Measurements from ENCODE around the gene PCDHB1. TPM values are rescaled to one million over a fixed set of nuclear protein-coding genes. Genes with fewer than 3 reads are reported as not detected.
"Not testable (repeated sequence)": the region's sequence is repeated elsewhere in the genome, so short reads cannot be mapped to it uniquely, and the experiment has no call there.

PCDHB1 gene
- total RNA-seq, 1 experiment from 2014 or later: not detected

GRCh38 chr5:141101059-141101458 lies 49.9 kb downstream of the PCDHB1 start:
- peaks cover 3% of the 10 kb centered on the region; the same call in 1 of the 2 replicates for H3K9me3 ChIP-seq (replicated peaks)
- no peaks in the 10 kb centered on the region for H3K27me3 ChIP-seq
- no peak for DNase-seq
- no peaks in the 10 kb centered on the region for H3K4me1 ChIP-seq
- H3K4me3 ChIP-seq: no peak overlapping the region
- no peak overlapping the region for H3K27ac ChIP-seq
- peaks cover 10% of the 10 kb centered on the region for H3K36me3 ChIP-seq

GRCh38 chr5:141102070-141102469 lies 50.9 kb downstream of the PCDHB1 start:
- H3K9me3 ChIP-seq (replicated peaks); H3K4me3 ChIP-seq; H3K27me3 ChIP-seq; H3K36me3 ChIP-seq; DNase-seq; H3K27ac ChIP-seq; H3K4me1 ChIP-seq: not testable (repeated sequence)

GRCh38 chr5:141102471-141102870 lies 51.3 kb downstream of the PCDHB1 start:
- H3K36me3 ChIP-seq; H3K4me3 ChIP-seq; H3K27me3 ChIP-seq; DNase-seq; H3K27ac ChIP-seq; H3K9me3 ChIP-seq (replicated peaks); H3K4me1 ChIP-seq: not testable (repeated sequence)

GRCh38 chr5:141105350-141105749 lies 54.2 kb downstream of the PCDHB1 start:
- H3K4me1 ChIP-seq: no peaks in the 10 kb centered on the region
- H3K36me3 ChIP-seq: peaks cover 5% of the 10 kb centered on the region; the same call in 1 of the 2 replicates
- no peak overlapping the region for H3K4me3 ChIP-seq
- 0 out of 2 replicates have a peak, but pooled peaks cover 3% of the 10 kb centered on the region for H3K9me3 ChIP-seq (replicated peaks)
- DNase-seq: no peak
- H3K27me3 ChIP-seq: no peaks in the 10 kb centered on the region
- no peak overlapping the region for H3K27ac ChIP-seq

Other genes starting within 250 kb of the PCDHB1 start
- not detected in 2 replicates for gene PCDHA4, start 244.3 kb upstream of the PCDHB1 start, total RNA-seq (2014; rRNA removed; shearing (Covaris generic))
- 0.08 and 0.18 TPM in 2 replicates for gene PCDHA5, start 229.8 kb upstream of the PCDHB1 start, total RNA-seq (2014; rRNA removed; shearing (Covaris generic))
- 0.10 TPM in 1 of 2 replicates, not detected in the other for gene PCDHA6, start 223.4 kb upstream of the PCDHB1 start, total RNA-seq (2014; rRNA removed; shearing (Covaris generic))
- not detected in 2 replicates for gene PCDHA7, start 217.1 kb upstream of the PCDHB1 start, total RNA-seq (2014; rRNA removed; shearing (Covaris generic))
- gene PCDHA8, start 210.2 kb upstream of the PCDHB1 start, total RNA-seq (2014; rRNA removed; shearing (Covaris generic)): 0.05 and 0.08 TPM in 2 replicates
- gene PCDHA9, start 203.0 kb upstream of the PCDHB1 start, total RNA-seq (2014; rRNA removed; shearing (Covaris generic)): 0.02 TPM in 1 of 2 replicates, not detected in the other
- gene PCDHA10, start 195.5 kb upstream of the PCDHB1 start, total RNA-seq (2014; rRNA removed; shearing (Covaris generic)): 0.05 and 0.16 TPM in 2 replicates
- not detected in 2 replicates for gene PCDHA11, start 182.4 kb upstream of the PCDHB1 start, total RNA-seq (2014; rRNA removed; shearing (Covaris generic))
- not detected in 2 replicates for gene PCDHA12, start 176.1 kb upstream of the PCDHB1 start, total RNA-seq (2014; rRNA removed; shearing (Covaris generic))
- 0.05 TPM in 1 of 2 replicates, not detected in the other for gene PCDHA13, start 169.2 kb upstream of the PCDHB1 start, total RNA-seq (2014; rRNA removed; shearing (Covaris generic))
- not detected in 2 replicates for gene PCDHAC1, start 125.1 kb upstream of the PCDHB1 start, total RNA-seq (2014; rRNA removed; shearing (Covaris generic))
- 0.08 TPM in 1 of 2 replicates, not detected in the other for gene PCDHAC2, start 84.9 kb upstream of the PCDHB1 start, total RNA-seq (2014; rRNA removed; shearing (Covaris generic))
- gene PCDHB2, start 43.2 kb downstream of the PCDHB1 start, total RNA-seq (2014; rRNA removed; shearing (Covaris generic)): 24.4 and 24.6 TPM in 2 replicates
- gene PCDHB3, start 49.1 kb downstream of the PCDHB1 start, total RNA-seq (2014; rRNA removed; shearing (Covaris generic)): 1.3 and 1.6 TPM in 2 replicates
- 0.25 and 0.42 TPM in 2 replicates for gene PCDHB4, start 70.4 kb downstream of the PCDHB1 start, total RNA-seq (2014; rRNA removed; shearing (Covaris generic))
- gene PCDHB5, start 83.8 kb downstream of the PCDHB1 start, total RNA-seq (2014; rRNA removed; shearing (Covaris generic)): 20.4 and 23.8 TPM in 2 replicates
- gene PCDHB6, start 98.7 kb downstream of the PCDHB1 start, total RNA-seq (2014; rRNA removed; shearing (Covaris generic)): 0.15 and 0.26 TPM in 2 replicates
- 1.1 and 1.3 TPM in 2 replicates for gene PCDHB7, start 121.3 kb downstream of the PCDHB1 start, total RNA-seq (2014; rRNA removed; shearing (Covaris generic))
- gene PCDHB8, start 126.4 kb downstream of the PCDHB1 start, total RNA-seq (2014; rRNA removed; shearing (Covaris generic)): 17.8 and 18.6 TPM in 2 replicates
- gene PCDHB16, start 131.0 kb downstream of the PCDHB1 start, total RNA-seq (2014; rRNA removed; shearing (Covaris generic)): 5.6 and 6.8 TPM in 2 replicates
- gene PCDHB9, start 135.8 kb downstream of the PCDHB1 start, total RNA-seq (2014; rRNA removed; shearing (Covaris generic)): 4.9 and 5.1 TPM in 2 replicates
- 9.7 and 9.8 TPM in 2 replicates for gene PCDHB10, start 141.0 kb downstream of the PCDHB1 start, total RNA-seq (2014; rRNA removed; shearing (Covaris generic))
- gene PCDHB11, start 148.3 kb downstream of the PCDHB1 start, total RNA-seq (2014; rRNA removed; shearing (Covaris generic)): 8.9 and 9.8 TPM in 2 replicates
- 4.5 and 4.7 TPM in 2 replicates for gene PCDHB12, start 157.3 kb downstream of the PCDHB1 start, total RNA-seq (2014; rRNA removed; shearing (Covaris generic))
- gene PCDHB13, start 162.5 kb downstream of the PCDHB1 start, total RNA-seq (2014; rRNA removed; shearing (Covaris generic)): 3.0 and 3.2 TPM in 2 replicates
- gene PCDHB14, start 172.0 kb downstream of the PCDHB1 start, total RNA-seq (2014; rRNA removed; shearing (Covaris generic)): 10.9 and 11.2 TPM in 2 replicates
- 0.86 and 0.91 TPM in 2 replicates for gene PCDHB15, start 194.0 kb downstream of the PCDHB1 start, total RNA-seq (2014; rRNA removed; shearing (Covaris generic))